HepG2 (cell line): ENCODE data around the gene CFAP69. TPM values are rescaled to one million over a fixed set of nuclear protein-coding genes. Genes with fewer than 3 reads are reported as not detected.

Source experiments
- ESRRA ChIP-seq: sonication (generic); formaldehyde crosslinking; IDR thresholded peaks from 2 replicates; pipeline ENCODE4 v1.5.1; 2020; ENCODE audit warnings: mild to moderate bottlenecking, low read depth, missing genetic modification reagents
- GMEB1 ChIP-seq: sonication (generic); formaldehyde crosslinking; IDR thresholded peaks from 2 replicates; pipeline ENCODE4 v1.5.1; 2020; ENCODE audit warnings: missing genetic modification reagents, mild to moderate bottlenecking, borderline replicate concordance
- HMG20A ChIP-seq: IDR thresholded peaks from 2 replicates; pipeline ENCODE4 v1.6.1; 2016; ENCODE audit warnings: borderline replicate concordance
- HNF1B ChIP-seq: sonication (generic); formaldehyde crosslinking; IDR thresholded peaks from 2 replicates; pipeline ENCODE4 v1.5.1; 2020; ENCODE audit warnings: mild to moderate bottlenecking, moderate library complexity, missing genetic modification reagents
- KDM6A ChIP-seq: IDR thresholded peaks from 2 replicates; pipeline ENCODE4 v1.6.1; 2016; ENCODE audit warnings: low read depth
- PHF8 ChIP-seq: sonication (generic); formaldehyde crosslinking; IDR thresholded peaks from 2 replicates; pipeline ENCODE4 v1.5.0; 2020; ENCODE audit warnings: missing genetic modification reagents
- RFX5 ChIP-seq: IDR thresholded peaks from 2 replicates; pipeline ENCODE4 v1.6.1; 2011; ENCODE audit warnings: low read depth, low read length, improper control_type of control experiment
- ZFX ChIP-seq: sonication (generic); formaldehyde crosslinking; IDR thresholded peaks from 2 replicates; pipeline ENCODE4 v1.4.0; 2020; ENCODE audit warnings: mild to moderate bottlenecking, low read depth, missing genetic modification reagents, moderate library complexity
- ZNF136 ChIP-seq: sonication (generic); formaldehyde crosslinking; IDR thresholded peaks from 2 replicates; pipeline ENCODE4 v1.8.1; 2022; ENCODE audit warnings: low read depth, mild to moderate bottlenecking, moderate library complexity, missing genetic modification reagents
- ZNF570 ChIP-seq: sonication (generic); formaldehyde crosslinking; IDR thresholded peaks from 2 replicates; pipeline ENCODE4 v1.4.0; 2020; ENCODE audit warnings: mild to moderate bottlenecking, missing genetic modification reagents, borderline replicate concordance
- polyA plus RNA-seq, 8 experiments: library from polyadenylated mRNA; depleted of rRNA in 3 of 8; stranded (reverse) in 7 of 8; unstranded in 1 of 8; fragments of >200 nt; fragmentation: Illumina TruSeq in 4 of 8; extraction: Trizol in 4 of 8; gene quantifications; 2 replicates each; pipeline versions ENCODE4 v1.2.1 to v1.2.3, GENCODE V29; 2011 to 2016; ENCODE audit warnings: low read depth in 4 of 8, missing spikeins in 1 of 8, mixed read lengths in 1 of 8; ENCODE audit not compliant: insufficient read depth in 1 of 8
- total RNA-seq, 5 experiments: library from RNA; depleted of rRNA; stranded (reverse); fragments of >200 nt; fragmentation: Illumina TruSeq; extraction: Trizol; gene quantifications; 2 replicates each; pipeline ENCODE4 v1.2.3, GENCODE V29; 2016; ENCODE audit warnings: low read depth in 1 of 5
- TF ChIP-seq, protein P1 (sequence below), 2 experiments: fragments of 450-650 bp in 1 of 2; sonication (generic) in 1 of 2; formaldehyde crosslinking in 1 of 2; IDR thresholded peaks; 2 replicates each; pipeline versions ENCODE4 v1.6.1 to v1.8.0; 2016 to 2022; ENCODE audit warnings: antibody characterized with exemption in 1 of 2, mild to moderate bottlenecking in 1 of 2, missing genetic modification reagents in 1 of 2
- TF ChIP-seq, protein P2 (sequence below): sonication (generic); formaldehyde crosslinking; IDR thresholded peaks from 2 replicates; pipeline ENCODE4 v1.5.0; 2020; ENCODE audit warnings: mild to moderate bottlenecking, missing genetic modification reagents

The CFAP69 gene
- total and polyA plus RNA-seq, 2 of the 13 experiments (the other 11 are each of a cell fraction or from before 2014, with no cell fraction given), result 2.2 to 4.0 TPM

DNA sequence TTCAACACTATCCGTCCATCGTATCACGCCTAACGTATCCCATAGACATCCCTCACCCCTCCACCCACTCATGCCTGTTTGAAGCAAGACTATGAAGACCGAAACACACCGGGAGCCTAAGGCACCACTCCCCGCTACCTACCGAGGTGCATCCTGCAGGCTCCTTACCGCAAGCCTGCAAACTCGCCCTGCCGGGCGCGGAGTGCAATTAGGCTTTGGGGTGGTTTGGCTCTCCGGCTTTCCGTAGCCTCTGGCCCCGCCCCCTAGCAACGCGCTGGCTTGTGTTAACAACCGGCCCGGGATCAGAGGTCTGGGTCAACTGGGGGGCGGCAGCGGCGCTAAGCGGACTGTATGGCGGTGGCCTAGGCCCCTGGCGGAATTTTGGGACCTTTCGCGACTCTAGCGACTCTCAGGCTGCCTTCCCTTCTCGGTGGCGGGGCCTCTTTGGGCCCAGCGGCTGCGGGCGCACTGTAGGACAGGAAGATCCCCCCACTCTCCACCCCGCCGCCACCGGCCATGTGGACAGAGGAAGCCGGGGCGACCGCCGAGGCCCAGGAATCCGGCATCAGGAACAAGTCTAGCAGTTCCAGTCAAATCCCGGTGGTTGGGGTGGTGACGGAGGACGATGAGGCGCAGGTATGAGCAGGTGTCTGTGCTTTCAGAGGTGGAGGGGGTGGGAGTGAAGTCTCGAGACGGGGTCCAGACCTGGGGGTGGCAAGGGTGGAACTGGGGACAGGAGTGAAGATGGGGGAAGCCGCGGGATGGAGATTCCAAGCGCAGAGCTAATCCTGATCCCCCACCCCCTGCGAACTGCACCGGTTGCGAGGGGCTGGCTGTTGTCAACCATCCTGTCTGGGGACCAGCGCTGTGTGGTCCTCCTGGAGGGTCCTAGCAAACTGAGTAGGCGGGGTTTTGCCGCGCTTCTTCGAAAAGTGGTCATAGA is at the start of gene CFAP69 (continued):
- TF ChIP-seq ESRRA (CRISPR knock-in tag), result peak; percentile 90
- TF ChIP-seq ZNF570 (CRISPR knock-in tag), result no peak
- TF ChIP-seq ZNF136, result 0 out of 2 replicates have a peak, but pooled peaks have one; percentile 42
- no peak for TF ChIP-seq HMG20A (CRISPR knock-in tag)
- TF ChIP-seq, protein P1, sequence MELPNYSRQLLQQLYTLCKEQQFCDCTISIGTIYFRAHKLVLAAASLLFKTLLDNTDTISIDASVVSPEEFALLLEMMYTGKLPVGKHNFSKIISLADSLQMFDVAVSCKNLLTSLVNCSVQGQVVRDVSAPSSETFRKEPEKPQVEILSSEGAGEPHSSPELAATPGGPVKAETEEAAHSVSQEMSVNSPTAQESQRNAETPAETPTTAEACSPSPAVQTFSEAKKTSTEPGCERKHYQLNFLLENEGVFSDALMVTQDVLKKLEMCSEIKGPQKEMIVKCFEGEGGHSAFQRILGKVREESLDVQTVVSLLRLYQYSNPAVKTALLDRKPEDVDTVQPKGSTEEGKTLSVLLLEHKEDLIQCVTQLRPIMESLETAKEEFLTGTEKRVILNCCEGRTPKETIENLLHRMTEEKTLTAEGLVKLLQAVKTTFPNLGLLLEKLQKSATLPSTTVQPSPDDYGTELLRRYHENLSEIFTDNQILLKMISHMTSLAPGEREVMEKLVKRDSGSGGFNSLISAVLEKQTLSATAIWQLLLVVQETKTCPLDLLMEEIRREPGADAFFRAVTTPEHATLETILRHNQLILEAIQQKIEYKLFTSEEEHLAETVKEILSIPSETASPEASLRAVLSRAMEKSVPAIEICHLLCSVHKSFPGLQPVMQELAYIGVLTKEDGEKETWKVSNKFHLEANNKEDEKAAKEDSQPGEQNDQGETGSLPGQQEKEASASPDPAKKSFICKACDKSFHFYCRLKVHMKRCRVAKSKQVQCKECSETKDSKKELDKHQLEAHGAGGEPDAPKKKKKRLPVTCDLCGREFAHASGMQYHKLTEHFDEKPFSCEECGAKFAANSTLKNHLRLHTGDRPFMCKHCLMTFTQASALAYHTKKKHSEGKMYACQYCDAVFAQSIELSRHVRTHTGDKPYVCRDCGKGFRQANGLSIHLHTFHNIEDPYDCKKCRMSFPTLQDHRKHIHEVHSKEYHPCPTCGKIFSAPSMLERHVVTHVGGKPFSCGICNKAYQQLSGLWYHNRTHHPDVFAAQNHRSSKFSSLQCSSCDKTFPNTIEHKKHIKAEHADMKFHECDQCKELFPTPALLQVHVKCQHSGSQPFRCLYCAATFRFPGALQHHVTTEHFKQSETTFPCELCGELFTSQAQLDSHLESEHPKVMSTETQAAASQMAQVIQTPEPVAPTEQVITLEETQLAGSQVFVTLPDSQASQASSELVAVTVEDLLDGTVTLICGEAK (IDR thresholded peaks at IDR 0.05), result no peak
- TF ChIP-seq, protein P1 (CRISPR knock-in tag; IDR thresholded peaks at IDR 0.05), result no peak; the same call in 1 of the 2 replicates
- TF ChIP-seq GMEB1 (CRISPR knock-in tag), result peak; percentile 63; the same call in 1 of the 2 replicates
- peak; percentile 91; the same call in 1 of the 2 replicates for TF ChIP-seq HNF1B
- TF ChIP-seq, protein P2, sequence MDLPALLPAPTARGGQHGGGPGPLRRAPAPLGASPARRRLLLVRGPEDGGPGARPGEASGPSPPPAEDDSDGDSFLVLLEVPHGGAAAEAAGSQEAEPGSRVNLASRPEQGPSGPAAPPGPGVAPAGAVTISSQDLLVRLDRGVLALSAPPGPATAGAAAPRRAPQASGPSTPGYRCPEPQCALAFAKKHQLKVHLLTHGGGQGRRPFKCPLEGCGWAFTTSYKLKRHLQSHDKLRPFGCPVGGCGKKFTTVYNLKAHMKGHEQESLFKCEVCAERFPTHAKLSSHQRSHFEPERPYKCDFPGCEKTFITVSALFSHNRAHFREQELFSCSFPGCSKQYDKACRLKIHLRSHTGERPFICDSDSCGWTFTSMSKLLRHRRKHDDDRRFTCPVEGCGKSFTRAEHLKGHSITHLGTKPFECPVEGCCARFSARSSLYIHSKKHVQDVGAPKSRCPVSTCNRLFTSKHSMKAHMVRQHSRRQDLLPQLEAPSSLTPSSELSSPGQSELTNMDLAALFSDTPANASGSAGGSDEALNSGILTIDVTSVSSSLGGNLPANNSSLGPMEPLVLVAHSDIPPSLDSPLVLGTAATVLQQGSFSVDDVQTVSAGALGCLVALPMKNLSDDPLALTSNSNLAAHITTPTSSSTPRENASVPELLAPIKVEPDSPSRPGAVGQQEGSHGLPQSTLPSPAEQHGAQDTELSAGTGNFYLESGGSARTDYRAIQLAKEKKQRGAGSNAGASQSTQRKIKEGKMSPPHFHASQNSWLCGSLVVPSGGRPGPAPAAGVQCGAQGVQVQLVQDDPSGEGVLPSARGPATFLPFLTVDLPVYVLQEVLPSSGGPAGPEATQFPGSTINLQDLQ (CRISPR knock-in tag), result no peak
- no peak for TF ChIP-seq RFX5
- TF ChIP-seq PHF8 (CRISPR knock-in tag), result peak; percentile 87
- peak; percentile 97 for TF ChIP-seq ZFX
- no peak for TF ChIP-seq KDM6A (CRISPR knock-in tag)
